Thyroid gland (tissue), 4 donors: Measurements from ENCODE around the gene C2orf92.

Experiments used
- CTCF ChIP-seq, 6 experiments: fragments of 200-600 bp in 3 of 6; fragments of 450-650 bp in 3 of 6; sonication (generic) in 3 of 6; IDR thresholded peaks; one replicate each; pipeline ENCODE4 v1.5.1; 2016 to 2019; ENCODE audit warnings: antibody characterized with exemption in 6 of 6, mild to moderate bottlenecking in 2 of 6, inconsistent platforms in 1 of 6, moderate library complexity in 1 of 6
- POLR2A ChIP-seq, 2 donors: fragments of 450-650 bp; IDR thresholded peaks; one replicate each; pipeline ENCODE4 v1.6.1; 2017; ENCODE audit warnings: antibody characterized with exemption in 2 of 2, mild to moderate bottlenecking in 2 of 2, moderate library complexity in 1 of 2

GRCh38 chr2:97730245-97730644 lies 60.7 kb downstream of the C2orf92 start:
- TF ChIP-seq CTCF (IDR thresholded peaks at IDR 0.05) (no peak), POLR2A (IDR thresholded peaks at IDR 0.05) (no peak)
